Measurements from ENCODE around the gene CD48.
"Not testable (repeated sequence)": the region's sequence is repeated elsewhere in the genome, so short reads cannot be mapped to it uniquely, and the experiment has no call there.

Gene CD48

DNA sequence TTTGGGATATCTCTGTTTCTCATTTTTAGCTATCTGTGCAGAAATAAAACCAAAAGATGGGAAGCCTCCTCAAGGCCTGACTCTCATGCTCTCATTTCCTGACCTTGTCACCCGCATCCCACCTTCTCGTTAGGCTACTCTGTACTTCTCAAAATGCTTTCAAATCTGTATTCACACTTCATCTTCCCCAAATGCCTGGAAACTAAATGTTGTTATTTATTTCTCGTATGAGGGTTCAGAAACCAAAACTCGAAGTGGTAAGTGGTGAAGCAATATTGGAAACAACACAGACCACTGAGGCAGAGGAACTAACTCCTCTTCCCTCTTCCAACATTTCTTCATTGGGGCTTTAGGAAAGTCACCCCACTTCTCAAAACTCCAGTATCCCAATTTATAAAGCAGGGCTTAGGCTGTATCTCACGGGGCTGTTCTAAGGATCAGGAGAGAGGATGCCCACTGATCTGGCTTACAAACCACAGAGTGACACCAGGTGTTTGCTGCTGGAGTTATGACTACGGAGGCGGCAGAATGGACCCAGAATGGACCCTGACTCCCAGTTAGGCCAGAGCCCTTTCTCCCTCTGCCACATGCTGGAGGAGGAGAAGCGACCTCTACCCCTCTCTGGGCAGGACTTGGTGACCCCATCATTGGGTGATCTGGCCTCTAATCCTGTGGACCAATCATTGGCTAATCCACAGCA, 31.0 kb upstream of the CD48 start:
- no peak for DNase-seq (ENCODE audit: insufficient read length, low spot score)
- peak; percentile 99 for FAIRE-seq

DNA sequence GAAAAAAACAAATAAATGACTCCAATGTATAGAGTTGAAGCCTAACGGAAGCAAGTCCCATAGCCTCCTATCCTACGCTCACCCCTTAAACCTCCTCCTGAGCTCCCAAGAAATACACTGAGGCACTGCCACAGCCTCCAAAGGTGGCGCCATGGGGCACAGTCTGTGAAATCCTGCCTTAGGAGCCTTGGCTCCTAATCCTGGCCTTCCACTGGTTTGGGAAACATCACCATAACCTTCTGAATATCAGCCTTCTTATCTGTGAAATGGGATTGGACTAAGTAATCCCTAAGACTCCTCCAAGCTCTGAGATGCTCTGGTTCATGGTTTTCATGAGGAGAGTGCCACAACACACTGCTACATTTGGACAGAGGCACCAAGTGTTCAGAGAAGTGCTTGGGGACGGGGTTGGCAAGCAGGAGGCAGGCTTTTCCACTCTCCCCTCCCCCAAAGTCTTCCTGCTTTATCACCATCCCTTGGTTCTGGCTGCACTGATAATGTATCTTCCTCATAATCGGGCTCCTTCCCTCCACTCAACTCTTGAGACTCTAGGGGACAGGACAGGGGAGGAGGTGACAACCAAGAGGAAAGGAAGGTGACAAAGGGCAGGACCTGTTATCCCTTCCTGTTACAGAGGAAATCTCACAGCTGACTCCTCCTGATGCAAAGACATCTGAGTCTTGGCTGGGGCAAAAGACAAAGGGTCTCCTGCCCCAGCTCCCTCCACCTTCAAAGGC, 30.2 kb upstream of the CD48 start:
- DNase-seq (ENCODE audit: insufficient read length, low spot score) (no peak), FAIRE-seq (no peak)

DNA sequence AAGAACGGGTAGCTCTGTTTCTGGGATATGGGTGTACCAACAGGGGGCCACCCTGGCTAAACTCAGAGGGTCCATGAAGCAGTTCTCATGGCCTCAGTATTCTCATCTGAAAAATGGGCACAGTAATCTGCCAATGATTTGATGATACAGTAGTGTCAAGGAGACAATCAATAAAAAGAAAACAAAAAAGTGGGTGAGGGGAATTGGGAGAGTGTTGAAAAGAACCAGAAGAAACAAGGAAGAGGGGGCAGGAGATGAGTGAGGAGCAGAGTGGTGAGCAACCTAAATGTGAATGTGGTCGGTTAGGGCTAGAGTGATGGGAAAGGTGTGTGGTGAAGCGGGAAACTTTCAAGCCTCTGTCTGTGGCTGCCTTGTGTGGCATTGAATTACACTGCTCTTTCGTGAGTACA, 29.5 kb upstream of the CD48 start:
- DNase-seq (ENCODE audit: insufficient read length, low spot score) = no peak
- peak; percentile 93 for FAIRE-seq

DNA sequence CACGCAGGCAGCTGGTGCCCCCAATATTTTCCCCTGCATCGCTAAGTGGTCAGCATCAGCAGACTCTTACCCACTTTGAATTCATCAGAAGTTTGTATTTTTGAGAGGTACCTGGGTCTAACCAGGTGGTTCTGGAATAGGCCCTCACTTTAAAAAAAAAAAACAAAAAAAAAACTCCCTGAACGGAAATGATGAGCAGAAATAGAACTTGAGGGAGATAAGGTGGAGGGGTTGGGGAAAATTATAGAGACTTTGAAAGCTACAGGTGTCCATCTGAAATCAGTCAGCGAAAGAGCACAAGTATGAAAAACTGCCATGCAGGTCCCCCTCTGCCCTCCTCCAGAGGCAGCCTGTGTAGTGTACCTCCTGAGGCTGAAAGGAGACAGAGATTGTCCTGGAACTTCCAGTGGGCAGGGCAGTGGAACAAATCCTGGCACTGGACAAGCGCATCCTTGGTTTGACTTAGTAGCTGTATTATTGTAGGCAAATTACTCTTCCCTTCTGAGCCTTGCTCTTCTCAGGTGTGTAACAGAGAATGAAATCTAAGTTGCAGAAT, 28.6 kb upstream of the CD48 start:
- peak; percentile 86 for FAIRE-seq

DNA sequence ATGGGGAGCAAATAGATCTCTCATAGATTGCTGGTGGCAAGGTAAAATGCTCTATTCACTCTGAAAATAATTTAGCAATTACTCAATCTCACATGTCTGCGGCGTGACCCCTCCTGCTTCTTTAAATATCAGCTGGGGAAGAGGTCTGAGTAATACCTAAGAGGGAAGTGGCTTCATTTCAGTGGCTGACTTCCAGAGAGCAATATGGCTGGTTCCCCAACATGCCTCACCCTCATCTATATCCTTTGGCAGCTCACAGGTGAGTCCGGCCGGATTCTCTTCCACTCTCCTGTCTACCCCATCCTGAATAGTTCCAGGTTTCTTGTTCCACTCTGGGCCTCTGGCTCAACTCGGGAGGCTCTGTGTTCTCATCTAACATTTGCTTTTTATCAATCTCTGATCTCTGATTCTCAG, 27.5 kb upstream of the CD48 start, which contains the start of gene SLAMF7:
Gene SLAMF7, plus strand, starts transcription at position 150 of the 414 bp plus-strand sequence. Its CDS starts 55 bp downstream, at position 205.
- DNase-seq (ENCODE audit: insufficient read length, low spot score) (no peak), FAIRE-seq (peak; percentile 99)

More for the DNA sequence above, 28.6 kb upstream of the CD48 start:
- DNase-seq (ENCODE audit: insufficient read length, low spot score) = no peak

DNA sequence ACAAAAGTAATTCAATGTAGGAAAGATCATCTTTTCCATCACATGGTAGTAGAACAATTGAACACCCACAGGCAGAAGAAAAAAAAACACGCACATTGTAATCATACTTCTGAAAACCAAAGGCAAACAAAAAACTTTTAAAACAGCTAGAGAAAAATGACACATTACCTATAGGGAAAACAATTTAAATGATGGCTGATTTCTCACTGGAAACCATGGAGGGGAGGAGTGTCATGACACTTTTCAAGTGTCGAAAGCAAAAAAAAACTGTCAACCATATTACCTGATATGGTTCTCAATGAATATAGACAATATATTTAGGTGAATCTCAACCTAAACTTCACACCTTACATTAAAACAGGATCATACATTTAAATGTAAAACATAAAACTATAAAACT, 26.6 kb upstream of the CD48 start:
- no peak for FAIRE-seq
- no peak for DNase-seq (ENCODE audit: insufficient read length, low spot score)

DNA sequence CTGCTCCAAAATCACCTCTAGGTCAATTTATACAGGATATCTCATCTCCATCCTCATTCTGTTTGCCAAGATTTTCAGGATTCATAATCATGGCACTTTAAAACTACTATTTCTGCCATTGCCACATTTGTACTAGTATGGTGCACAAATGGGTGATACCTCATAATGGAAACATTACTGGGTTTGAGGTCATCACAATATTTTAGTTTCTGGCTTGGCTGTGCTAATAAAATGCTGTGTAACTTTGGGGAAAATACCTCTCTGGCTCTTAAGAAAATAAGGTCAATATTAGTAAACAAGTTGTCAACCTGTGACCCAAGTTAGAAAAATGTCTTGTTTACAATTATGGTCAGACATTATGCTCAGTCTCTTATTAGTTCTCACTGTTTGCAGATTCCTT, 22.7 kb upstream of the CD48 start:
- DNase-seq (ENCODE audit: insufficient read length, low spot score) (no peak), FAIRE-seq (no peak)

DNA sequence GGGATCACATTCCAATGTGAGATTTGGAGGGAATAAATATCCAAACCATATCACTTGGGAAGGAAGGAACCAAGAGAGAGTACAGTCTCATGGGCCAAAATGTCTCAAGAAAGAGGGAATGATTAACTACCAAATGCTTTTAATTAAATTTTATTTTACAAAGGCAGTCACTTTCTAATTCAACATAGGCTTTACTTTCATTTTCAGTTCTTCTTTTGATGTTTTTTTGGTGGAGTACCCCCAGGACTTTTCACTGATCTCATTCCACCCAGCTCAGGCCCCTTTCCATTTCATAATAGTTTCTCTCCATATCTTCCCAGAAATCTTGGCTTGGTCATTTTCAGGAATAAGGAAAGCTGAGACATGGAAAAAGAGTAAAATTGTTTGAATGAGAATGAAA, 22.3 kb upstream of the CD48 start:
- no peak for DNase-seq (ENCODE audit: insufficient read length, low spot score)
- FAIRE-seq = no peak

DNA sequence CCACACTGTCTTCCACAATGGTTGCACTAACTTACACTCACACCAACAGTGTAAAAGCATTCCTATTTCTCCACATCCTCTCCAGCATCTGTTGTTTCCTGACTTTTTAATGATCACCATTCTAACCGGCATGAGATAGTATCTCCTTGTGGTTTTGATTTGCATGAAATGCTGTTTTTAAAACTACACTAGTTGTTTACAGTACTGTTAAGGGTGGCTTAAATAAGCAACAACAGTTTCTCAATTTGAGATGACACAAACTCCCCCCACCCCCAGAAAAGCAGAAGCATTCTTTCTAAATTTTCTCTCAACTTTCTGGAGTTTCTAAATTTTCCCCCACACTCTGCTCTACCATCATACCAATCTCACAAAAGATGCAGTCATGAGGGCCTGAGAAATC, 20.4 kb upstream of the CD48 start:
- DNase-seq (ENCODE audit: insufficient read length, low spot score) = no peak
- FAIRE-seq = no peak

DNA sequence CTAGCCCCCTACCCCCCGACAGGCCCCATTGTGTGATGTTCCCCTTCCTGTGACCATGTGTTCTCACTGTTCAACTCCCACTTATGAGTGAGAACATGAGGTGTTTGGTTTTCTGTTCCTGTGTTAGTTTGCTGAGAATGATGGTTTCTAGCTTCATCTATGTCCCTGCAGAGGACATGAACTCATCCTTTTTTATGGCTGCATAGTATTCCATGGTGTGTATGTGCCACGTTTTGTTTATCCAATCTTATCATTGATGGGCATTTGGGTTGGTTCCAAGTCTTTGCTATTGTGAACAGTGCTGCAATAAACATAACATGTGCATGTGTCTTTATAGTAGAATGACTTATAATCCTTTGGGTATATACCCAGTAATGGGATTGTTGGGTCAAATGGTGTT, 19.9 kb upstream of the CD48 start:
- not testable (repeated sequence) for FAIRE-seq; DNase-seq (ENCODE audit: insufficient read length, low spot score)

DNA sequence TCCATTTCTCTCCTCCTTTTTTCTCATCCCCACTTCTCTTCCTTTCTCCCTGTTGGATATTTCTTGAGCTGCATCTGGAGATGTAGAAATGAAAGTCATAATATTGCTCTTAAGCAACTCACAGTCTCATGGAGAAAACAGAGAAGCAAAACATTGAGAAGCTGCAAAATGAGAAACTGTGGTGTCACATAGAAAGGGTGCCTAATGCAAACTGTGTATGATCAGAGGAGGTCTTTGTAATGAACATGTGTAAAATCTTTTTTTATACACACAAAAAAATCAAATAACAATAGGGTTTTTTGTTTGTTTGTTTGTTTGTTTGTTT, 15.7 kb upstream of the CD48 start:
- FAIRE-seq (no peak), DNase-seq (ENCODE audit: insufficient read length, low spot score) (no peak)

DNA sequence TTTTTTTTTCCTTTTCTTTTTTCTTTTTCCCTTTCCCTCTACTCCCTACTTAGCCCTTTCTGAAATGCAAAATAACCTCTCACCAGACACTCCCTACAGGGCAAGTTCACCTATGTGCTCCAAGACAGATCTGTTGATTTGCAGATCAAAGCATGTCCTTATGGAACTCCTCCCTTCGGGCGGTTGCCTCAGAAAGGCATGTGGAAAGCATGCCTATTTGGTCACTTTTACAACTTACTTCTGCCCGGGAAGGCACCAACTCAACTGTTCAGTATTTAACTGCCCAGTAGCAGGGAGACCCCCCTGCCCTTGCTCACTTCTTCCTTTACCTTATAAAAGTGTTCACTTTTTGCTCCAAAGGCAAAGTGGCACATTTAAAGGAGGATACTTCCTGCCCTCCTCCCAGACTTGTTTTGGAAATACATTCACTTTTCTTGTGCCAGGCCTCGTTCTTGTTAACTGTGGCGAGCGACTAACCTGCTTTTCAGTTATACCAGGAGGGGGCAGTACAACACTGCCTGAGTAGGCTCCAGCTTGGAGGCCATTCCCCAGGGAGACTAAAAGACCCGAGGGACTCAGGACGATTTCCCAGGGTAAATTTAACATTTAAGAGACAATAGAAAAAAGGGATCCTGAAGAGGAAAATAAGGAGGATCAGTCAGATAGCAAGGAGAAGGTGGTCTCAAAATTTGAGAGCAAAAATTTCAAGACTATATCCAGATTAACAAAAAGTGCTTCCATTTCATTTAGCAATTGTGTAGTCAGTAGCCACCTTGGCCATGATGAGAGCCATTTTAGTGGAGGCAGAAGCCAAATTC, 15.1 kb upstream of the CD48 start:
- DNase-seq (ENCODE audit: insufficient read length, low spot score) = no peak
- peak; percentile 95 for FAIRE-seq

DNA sequence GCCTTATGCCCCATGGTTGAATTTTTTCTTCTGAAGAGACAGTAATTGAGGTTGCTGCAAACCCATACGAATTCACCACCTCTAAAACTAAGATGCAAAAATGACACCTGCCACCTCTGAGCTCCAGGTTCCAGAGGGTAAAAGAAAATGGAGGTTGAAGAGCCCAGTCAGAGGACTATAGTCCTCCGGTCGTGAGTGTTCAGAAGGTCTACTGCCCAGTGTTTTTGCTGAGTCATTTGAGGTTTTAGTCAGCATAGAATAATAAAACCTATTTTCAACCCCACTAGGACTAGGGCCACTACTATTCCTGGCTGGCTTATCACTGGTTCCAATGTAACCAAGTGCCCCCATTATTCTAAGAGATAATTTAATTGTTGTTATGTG, 14.5 kb upstream of the CD48 start:
- DNase-seq (ENCODE audit: insufficient read length, low spot score) = no peak
- FAIRE-seq = no peak

DNA sequence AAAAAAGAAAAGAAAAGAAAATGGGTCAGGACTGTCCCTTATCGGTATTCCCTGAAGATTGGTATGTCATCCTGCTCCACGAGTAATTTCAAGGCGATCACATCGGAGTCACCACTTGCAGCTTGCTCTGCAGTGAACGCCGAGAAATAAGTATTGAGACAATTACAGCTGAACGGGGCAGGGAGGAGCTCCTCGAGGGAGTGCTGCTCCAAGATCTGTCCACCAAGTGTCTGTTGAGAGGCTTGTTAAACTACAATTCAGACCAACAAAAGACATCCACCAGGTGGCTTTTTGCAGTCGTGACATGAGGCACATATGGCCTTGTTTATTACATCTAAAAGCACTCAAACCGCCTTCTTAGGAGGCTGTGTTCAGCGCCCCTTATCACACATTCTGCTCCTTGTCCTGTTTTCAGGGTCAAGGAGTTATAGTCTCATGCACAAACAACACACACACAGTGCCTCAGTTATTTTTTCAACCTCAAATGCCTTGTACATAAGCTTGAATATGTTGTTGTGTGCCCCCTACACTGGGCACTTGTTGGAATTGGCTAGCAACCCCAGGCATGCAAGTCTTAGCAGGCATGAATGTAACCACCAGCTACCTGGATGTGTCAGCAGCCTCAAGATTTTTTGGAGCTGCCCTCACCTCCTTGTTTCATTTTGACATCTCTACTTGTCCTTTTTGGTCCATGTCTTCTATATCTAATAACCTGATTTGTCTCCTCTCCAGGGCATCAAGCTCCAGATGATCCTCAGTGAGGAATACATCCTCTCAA, 13.0 kb upstream of the CD48 start:
- FAIRE-seq (peak; percentile 11), DNase-seq (ENCODE audit: insufficient read length, low spot score) (no peak)

DNA sequence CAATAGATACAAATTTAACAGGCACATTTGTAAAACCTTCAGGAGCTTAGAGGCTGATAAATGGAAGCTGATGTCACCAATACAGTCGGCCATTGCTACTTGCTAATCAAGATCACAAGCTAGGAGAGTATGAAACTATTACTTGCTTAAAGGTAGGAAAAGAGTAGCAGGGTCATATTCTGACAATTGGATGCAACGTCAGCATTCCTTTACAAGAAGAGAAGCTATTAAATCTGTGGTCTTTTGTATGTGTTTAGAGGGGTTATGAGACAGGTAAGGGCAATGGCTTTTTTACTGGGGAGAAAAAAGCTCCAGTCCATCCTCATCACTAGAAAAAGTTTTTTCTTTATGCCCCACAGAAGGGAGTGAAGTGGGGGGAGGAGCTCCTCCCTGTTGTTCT, 11.7 kb upstream of the CD48 start:
- DNase-seq (ENCODE audit: insufficient read length, low spot score) (no peak), FAIRE-seq (no peak)

DNA sequence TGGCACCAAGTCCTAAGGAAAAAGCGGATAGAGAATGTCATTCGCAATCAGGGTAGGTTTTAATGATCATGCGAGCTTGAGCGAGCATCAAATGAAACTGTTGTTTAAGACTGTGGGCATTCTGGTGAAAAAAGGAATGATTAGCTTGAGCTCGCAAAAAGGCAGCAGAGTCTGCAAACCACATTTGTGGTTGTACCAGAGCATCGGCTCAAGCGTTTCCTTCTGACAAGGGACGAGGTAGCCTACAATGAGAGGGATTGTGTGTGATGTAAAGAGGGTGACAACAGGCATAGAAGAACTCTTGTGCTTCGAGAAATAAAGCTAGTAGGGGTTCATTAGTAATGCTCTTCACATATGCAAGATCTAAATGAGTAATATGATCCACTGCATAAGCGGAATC, 11.1 kb upstream of the CD48 start:
- DNase-seq (ENCODE audit: insufficient read length, low spot score) = no peak
- peak; percentile 73 for FAIRE-seq

DNA sequence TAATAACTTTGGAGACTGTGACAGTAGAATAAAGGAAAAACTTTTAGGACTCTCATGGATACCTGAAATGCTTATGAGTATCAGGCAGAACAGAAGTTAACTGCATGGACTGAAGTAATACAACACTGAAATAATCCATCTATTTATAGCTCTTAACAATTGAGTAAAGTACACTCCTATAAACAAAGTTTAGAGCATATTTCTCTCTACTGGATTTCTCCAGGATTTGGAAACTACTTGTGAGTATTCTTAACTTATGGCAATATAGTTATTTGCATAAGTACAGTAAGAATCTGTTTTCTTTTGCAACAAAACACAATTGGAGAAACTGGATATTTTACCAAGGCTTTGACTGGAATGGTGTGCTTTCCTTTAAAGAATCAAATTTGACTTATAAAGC, 9.9 kb upstream of the CD48 start:
- DNase-seq (ENCODE audit: insufficient read length, low spot score) (no peak), FAIRE-seq (no peak)

DNA sequence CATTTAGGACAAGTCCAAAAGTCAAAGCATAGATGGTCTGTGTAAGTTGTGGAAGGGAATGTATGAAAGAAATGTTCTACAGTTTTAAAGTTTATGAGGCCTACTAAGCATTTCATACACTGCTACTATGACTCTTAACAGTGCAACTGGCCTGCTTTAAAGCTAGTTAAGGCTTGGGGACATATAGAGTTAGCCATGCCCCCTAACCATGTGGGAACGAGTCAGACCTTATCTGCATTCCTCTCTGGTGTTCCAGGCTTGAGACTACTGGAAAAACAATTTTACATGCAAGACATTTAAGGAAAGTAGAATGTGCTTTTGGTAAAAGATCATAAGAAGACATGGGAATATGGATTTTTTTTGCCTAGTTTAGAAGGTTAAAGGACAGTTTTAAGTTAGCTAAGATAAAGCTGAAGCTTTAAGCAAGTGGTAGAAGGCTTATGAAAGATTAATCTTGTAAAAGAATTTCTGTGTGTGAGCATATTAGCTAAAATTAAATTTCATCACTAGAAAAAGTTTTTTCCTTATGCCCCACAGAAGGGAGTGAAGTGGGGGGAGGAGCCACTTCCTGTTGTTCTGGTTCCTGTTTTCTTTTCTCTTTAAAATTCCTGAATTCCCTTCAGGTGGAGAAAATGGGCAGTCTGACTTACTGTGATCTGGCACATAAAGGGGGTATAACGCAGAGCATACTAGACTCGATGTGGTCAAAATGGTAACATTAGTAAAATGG, 8.9 kb upstream of the CD48 start:
- no peak for DNase-seq (ENCODE audit: insufficient read length, low spot score)
- no peak for FAIRE-seq

DNA sequence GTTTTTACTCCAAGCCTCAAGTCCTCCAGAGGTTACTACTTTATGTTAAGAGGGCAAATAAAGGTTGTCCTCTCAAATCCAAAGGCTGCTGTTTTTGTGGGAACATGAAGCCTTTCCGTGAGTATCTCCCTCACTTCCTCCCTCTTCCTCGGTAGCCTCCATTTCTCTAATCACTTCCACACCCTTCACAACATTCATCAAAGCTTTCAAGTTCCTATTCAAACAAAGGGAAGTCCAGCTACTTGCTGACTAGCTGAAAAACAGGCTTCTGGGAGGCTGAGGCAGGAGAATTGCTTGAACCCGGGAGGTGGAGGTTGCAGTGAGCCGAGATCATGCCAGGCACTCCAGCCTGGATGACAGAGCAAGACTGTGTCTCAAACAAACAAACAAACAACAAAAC, 6.6 kb upstream of the CD48 start:
- FAIRE-seq = no peak
- DNase-seq (ENCODE audit: insufficient read length, low spot score) = no peak

DNA sequence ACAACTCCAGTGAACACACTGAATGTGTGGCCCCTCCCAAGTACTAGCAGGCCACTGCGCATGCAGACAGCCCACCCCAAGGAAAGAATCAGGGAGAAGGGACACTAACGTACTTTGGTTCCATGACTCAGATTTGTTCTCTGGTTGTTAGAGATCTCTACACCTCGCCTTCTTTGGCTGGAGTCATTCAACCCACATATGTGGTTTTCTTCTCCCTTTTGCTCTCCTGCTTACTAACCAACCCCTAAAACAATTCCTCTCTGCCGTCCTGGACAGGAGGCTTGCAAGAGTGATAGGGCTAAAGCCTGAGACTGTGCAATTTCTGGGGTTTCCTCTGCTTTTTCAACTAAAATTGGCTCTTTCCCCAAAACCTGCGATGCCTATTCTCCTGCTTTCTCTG, 5.7 kb upstream of the CD48 start:
- DNase-seq (ENCODE audit: insufficient read length, low spot score) (no peak), FAIRE-seq (no peak)
